LNCaP clone FGC (cell line): ENCODE measurements around the gene PLEKHM1.
A peak's percentile ranks its signal among the peaks of the same experiment; 100 is the strongest.

ENCODE experiments used
- DNase-seq: peaks from one replicate; pipeline ENCODE4 v3.0.0-alpha.2; 2011; ENCODE audit warnings: low read depth
- H3K4me3 ChIP-seq: 2 replicates; pipeline ENCODE4 v1.5.1; 2011; ENCODE audit warnings: mild to moderate bottlenecking, low read depth, low read length, control low read depth
- TF ChIP-seq, protein P1 (sequence below): IDR thresholded peaks from 2 replicates; pipeline ENCODE4 v1.5.1; 2012; ENCODE audit warnings: mild to moderate bottlenecking; ENCODE audit not compliant: control insufficient read depth, insufficient read depth; ENCODE audit errors: extremely low read depth

PLEKHM1 gene

DNA sequence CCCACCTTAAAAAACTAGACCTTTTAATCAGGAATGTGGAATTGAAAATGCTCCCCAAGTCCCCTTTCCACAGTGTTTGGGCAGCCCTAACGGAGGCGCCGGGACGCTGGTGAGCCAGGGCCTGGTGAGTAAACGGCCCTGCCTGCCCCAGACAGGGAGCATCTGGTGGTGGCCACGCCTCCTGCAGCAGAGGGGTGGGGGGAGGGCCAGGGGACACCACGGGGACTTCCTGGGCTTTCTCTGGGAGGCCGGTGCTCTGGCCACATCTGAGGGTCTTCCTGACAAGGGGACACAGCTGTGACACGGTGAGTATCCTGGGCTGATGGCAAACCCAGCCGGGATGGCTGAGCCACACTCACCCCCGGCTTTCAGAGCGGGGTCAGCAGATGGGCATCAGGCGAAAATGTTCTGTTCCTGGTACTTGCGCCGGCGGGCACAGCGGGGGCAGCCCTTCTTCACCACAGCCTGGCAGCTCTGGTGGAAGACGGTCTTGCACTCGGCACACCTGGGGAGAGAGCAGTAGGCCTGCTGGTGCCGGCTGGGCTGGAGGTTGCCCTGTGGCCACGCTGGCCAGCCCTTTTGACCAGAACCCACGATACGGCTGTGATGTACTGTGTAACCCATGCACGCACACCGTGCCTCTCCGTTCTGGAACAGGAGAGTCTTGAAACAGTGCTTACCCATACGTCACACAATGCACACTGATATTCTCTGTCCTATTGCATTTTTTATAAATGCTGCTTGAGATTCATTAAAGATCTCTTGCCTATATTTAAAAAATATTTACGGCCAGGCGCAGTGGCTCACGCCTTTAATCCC is 52.8 kb downstream of the PLEKHM1 start:
- no peak for DNase-seq
- H3K4me3 ChIP-seq: no peak overlapping the region
- TF ChIP-seq, protein P1, sequence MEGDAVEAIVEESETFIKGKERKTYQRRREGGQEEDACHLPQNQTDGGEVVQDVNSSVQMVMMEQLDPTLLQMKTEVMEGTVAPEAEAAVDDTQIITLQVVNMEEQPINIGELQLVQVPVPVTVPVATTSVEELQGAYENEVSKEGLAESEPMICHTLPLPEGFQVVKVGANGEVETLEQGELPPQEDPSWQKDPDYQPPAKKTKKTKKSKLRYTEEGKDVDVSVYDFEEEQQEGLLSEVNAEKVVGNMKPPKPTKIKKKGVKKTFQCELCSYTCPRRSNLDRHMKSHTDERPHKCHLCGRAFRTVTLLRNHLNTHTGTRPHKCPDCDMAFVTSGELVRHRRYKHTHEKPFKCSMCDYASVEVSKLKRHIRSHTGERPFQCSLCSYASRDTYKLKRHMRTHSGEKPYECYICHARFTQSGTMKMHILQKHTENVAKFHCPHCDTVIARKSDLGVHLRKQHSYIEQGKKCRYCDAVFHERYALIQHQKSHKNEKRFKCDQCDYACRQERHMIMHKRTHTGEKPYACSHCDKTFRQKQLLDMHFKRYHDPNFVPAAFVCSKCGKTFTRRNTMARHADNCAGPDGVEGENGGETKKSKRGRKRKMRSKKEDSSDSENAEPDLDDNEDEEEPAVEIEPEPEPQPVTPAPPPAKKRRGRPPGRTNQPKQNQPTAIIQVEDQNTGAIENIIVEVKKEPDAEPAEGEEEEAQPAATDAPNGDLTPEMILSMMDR: no peak

DNA sequence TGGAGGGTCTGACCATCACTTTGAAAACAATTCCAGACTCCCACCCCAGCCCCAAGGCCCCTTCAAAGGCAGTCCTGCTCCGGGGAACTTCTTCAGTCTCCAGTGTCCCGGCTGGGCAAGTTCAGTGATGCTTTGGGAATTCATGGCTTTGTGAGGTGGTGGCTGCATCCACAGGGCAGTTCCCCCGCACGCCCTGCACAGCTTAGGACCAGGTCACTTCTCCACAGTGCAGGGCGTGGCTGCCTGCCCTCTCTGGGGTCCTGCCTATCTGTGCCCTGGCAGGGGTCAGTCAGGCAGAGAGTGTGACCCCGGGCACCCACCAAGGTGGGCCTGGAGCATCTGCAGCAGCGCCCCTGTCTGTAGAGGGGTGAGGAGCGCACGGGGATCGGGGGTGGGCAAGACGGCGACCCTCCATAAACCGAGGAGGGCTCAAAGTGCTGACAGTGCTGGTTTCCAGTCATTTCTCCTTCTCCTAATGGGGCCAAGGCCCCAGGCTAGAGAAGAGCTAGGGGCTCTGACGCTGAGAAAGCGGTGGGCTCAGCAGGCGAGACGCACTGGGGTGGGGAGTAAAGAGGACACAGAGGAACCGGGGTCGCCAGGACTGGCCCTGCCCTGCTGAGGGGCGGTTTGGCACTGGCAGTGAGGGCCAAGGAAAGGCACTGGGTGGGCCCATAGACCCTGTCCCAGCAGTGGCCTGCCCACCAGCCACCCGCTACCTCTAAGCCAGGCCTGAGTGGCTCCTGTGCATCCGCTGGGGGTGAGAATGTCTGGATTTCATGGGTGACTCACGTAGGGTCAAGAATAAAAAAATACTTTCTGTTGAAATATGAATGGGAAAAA is 53.7 kb downstream of the PLEKHM1 start:
- TF ChIP-seq, protein P1: no peak
- no peak for DNase-seq
- no peak overlapping the region for H3K4me3 ChIP-seq

DNA sequence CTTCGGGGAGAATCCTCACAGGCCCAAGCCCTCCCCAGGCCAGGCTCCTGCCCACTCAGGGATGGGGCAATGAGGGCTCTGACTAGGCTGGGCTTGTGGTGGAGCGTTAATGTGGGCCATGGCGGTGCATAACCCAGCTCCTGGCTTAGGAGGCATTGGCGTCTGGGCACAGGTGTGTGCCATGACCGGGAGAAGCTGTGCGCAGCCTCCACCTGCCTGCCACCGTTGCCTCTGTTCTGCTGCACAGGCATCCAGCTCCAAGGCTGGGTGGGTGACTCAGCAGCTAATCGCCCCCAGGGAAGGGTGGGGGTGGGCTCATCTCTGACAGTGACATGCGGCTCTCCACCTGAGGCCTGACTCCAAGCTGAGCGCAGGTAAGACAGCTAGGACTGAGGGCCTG is 54.4 kb downstream of the PLEKHM1 start:
- TF ChIP-seq, protein P1: no peak
- DNase-seq: no peak
- H3K4me3 ChIP-seq: no peak overlapping the region

DNA sequence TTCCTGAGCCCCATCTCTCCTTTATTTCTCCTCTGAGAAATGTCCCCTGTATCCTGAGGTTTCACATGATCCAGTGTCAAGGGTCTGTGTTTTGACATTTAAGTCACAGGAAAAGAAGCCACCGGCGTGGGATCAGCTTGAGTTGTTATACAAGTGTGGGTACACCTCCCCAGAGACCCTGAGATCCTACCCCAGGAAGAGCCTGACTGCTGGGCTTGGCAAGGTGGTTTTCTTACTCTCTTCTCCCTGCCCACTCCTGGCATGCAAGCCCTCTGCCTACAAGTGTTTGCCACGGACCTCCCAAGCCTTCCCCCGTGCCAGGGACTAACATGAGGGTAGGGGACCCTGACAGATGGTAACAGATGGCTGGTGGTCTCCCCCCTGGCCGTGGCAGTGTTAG is 55.0 kb downstream of the PLEKHM1 start:
- no peak for DNase-seq
- no peak overlapping the region for H3K4me3 ChIP-seq
- TF ChIP-seq, protein P1: no peak

DNA sequence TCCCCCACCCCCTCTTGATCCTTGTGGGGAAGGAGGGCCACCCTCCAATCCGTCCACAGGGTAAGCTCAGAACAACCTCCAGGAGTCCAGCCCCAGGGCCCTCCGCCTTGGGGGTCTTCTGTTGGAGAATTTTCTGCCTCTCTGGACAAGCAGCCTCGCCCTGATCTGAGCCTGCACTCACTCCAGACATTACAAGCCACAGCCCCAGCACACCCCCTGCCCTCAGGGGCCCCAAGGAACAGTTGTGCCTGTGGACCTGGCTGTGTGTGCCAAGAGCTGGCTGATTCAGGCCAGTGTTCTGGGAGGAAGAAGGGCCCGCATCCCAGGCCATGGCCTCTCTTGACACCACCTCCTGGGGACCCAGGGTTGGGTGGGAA is 57.4 kb downstream of the PLEKHM1 start:
- TF ChIP-seq, protein P1: no peak
- no peak for DNase-seq
- H3K4me3 ChIP-seq: no peak overlapping the region

DNA sequence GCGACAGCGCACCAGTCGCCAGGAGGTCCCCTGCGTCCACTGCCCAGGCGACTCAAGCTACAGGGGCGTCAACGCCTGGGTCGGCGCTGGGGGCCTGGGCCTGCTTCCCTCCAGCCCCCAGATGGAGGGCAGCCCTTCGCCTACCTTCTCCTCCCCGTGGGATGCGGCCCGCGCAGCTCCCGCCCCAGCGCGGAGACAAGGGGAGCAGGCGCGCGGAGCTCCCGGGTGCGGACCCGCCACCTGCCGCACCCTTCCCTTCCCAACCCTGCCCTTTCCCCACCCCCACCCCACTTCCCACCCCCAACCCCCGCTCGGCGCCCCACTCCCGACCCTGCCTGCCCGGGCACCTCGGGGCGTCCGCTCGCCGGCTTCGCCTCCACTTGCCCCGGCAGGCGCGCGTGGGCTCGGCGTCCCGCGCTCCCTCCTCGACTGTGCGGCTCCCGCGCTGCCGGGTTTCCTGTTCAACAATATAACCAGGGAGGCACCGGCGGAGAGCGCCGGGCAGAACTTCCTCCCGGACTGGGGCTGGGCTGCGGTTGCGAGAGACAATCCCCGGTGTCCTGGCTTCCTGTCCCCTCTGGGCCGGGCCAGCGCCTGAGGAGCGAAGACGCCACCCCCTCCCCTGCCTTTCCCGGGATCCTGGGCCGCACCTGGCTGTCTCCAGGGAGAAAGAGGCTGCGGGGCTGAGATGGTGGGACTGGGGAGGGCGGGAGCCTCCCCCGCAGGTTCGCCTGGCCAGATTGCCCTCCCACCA is 57.9 kb downstream of the PLEKHM1 start, which contains the start of gene ARHGAP27:
Gene ARHGAP27, minus strand, starts transcription at position 466 of the 754 bp plus-strand sequence. CDS start 2,591 bp downstream, outside the sequence.
- DNase-seq: no peak
- peak within 1 kb of the TSS; percentile 56 for H3K4me3 ChIP-seq
- TF ChIP-seq, protein P1: no peak
